Fibroblast of lung (primary cell): Measurements from ENCODE around the gene TSPAN11.

Source experiments
- CTCF ChIP-seq, 2 donors: IDR thresholded peaks in 1 of 2; conservative IDR thresholded peaks in 1 of 2; 1 replicate in 1 of 2; 2 replicates in 1 of 2; pipeline ENCODE4 v1.5.1; 2011 to 2012; ENCODE audit warnings: low read length in 2 of 2, control low read depth in 1 of 2, inconsistent platforms in 1 of 2, low read depth in 1 of 2, mild to moderate bottlenecking in 1 of 2
- EZH2 ChIP-seq: IDR thresholded peaks from 2 replicates; pipeline ENCODE4 v1.5.1; 2012; ENCODE audit warnings: low read length, control low read depth, mild to moderate bottlenecking; ENCODE audit errors: missing control alignments

GRCh38 chr12:31021181-31021580, 94.6 kb downstream of the TSPAN11 start:
- TF ChIP-seq CTCF (conservative IDR thresholded peaks at IDR 0.05 in 1 of 2, IDR thresholded peaks at IDR 0.05 in 1 of 2; ENCODE audit: low read depth in 1 of 2, low read length in 2 of 2) (no peak), EZH2 (no peak)
